ENCODE results near the gene PIK3CB. TPM values are rescaled to one million over a fixed set of nuclear protein-coding genes. Genes with fewer than 3 reads are reported as not detected.
"Not testable (repeated sequence)": the region's sequence is repeated elsewhere in the genome, so short reads cannot be mapped to it uniquely, and the experiment has no call there.

PIK3CB gene
- polyA plus RNA-seq, 1 donor from 2014 or later: 11.5 TPM

GRCh38 chr3:138726946-138727730, 107.6 kb downstream of the PIK3CB start:
- Histone ChIP-seq H3K27me3 (ENCODE audit: insufficient read depth, low read depth, low read length) (no peaks in the 10 kb centered on the region), H3K9me2 (ENCODE audit: insufficient read depth, low read length) (no peaks in the 10 kb centered on the region), H3K36me3 (ENCODE audit: insufficient read depth, low read length) (no peaks in the 10 kb centered on the region), H2AFZ (ENCODE audit: low read depth, low read length) (no peak overlapping the region), H3K79me2 (replicated peaks; ENCODE audit: insufficient read depth, low read length) (no peaks in the 10 kb centered on the region), H3K9ac (ENCODE audit: low read length) (no peak overlapping the region), H3F3A (ENCODE audit: insufficient read depth, low read length, poor library complexity, severe bottlenecking) (no peaks in the 10 kb centered on the region), H3K27ac (ENCODE audit: low read length) (no peak overlapping the region), H3K4me3 (ENCODE audit: low read length) (no peak overlapping the region), H3K4me2 (ENCODE audit: low read length) (no peak overlapping the region), H4K20me1 (ENCODE audit: insufficient read depth) (no peaks in the 10 kb centered on the region), H3K9me3 (ENCODE audit: low read length) (no peaks in the 10 kb centered on the region)
- TF ChIP-seq RAD21 (conservative IDR thresholded peaks at IDR 0.05) (no peak), EZH2 (IDR thresholded peaks at IDR 0.05; ENCODE audit: borderline replicate concordance, insufficient read depth, low read length, poor library complexity, severe bottlenecking) (no peak), POLR2AphosphoS5 (IDR thresholded peaks at IDR 0.05) (no peak), CTCF (IDR thresholded peaks at IDR 0.05; ENCODE audit: poor library complexity, severe bottlenecking) (no peak), EP300 (conservative IDR thresholded peaks at IDR 0.05; ENCODE audit: poor library complexity, severe bottlenecking) (no peak)

DNA sequence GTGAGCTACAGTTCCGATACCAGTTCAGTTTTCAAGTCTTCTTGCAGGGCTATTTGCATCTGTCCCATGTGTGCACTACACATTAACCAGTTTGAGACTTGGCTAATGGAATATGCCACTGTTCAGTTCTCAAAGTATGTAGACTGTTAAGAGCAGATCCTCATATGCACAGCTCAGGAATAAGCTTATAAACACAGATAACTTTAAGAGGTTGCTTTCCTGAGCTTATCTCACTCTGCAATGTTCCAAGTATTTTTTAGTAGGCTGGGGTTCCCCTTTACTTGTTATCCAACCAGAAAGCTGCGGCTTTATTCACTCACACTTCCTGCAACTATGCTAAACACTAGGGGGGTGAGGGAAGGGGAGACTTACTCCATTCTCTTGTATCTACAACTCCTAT, 108.7 kb downstream of the PIK3CB start:
- H3K79me2 ChIP-seq (replicated peaks; ENCODE audit: insufficient read depth, low read length); H4K20me1 ChIP-seq (ENCODE audit: insufficient read depth); H3K36me3 ChIP-seq (ENCODE audit: insufficient read depth, low read length); H2AFZ ChIP-seq (ENCODE audit: low read depth, low read length); H3K4me2 ChIP-seq (ENCODE audit: low read length); H3F3A ChIP-seq (ENCODE audit: insufficient read depth, low read length, poor library complexity, severe bottlenecking); H3K9me2 ChIP-seq (ENCODE audit: insufficient read depth, low read length); H3K4me3 ChIP-seq (ENCODE audit: low read length); H3K9ac ChIP-seq (ENCODE audit: low read length); H3K27me3 ChIP-seq (ENCODE audit: insufficient read depth, low read depth, low read length); H3K9me3 ChIP-seq (ENCODE audit: low read length): not testable (repeated sequence)
- H3K27ac ChIP-seq (ENCODE audit: low read length): peak overlapping the region; percentile 79
- TF ChIP-seq EP300 (conservative IDR thresholded peaks at IDR 0.05; ENCODE audit: poor library complexity, severe bottlenecking): peak; percentile 4

DNA sequence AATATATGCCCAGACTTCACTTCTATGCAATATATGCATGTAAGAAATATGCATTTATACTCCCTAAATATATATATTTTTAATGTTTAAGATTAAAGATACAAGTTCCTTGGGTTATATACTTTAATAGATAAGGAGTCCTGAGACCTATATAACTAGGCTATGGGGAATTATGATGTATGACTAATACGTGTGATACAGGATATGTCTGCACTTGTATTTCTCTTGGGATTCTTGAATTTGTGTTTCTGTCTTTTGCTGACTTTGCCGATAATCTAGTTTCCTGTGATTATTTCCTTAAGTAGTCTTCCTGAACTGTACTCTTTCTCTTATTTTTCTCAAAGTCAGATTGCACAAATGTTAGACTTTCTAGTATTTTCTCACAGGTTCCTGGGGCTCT, 109.6 kb downstream of the PIK3CB start:
- H4K20me1 ChIP-seq (ENCODE audit: insufficient read depth): no peaks in the 10 kb centered on the region
- no peaks in the 10 kb centered on the region for H3K27me3 ChIP-seq (ENCODE audit: insufficient read depth, low read depth, low read length)
- H3F3A ChIP-seq (ENCODE audit: insufficient read depth, low read length, poor library complexity, severe bottlenecking): no peaks in the 10 kb centered on the region
- TF ChIP-seq EZH2 (IDR thresholded peaks at IDR 0.05; ENCODE audit: borderline replicate concordance, insufficient read depth, low read length, poor library complexity, severe bottlenecking): no peak
- no peak for TF ChIP-seq EP300 (conservative IDR thresholded peaks at IDR 0.05; ENCODE audit: poor library complexity, severe bottlenecking)
- TF ChIP-seq, protein P1, sequence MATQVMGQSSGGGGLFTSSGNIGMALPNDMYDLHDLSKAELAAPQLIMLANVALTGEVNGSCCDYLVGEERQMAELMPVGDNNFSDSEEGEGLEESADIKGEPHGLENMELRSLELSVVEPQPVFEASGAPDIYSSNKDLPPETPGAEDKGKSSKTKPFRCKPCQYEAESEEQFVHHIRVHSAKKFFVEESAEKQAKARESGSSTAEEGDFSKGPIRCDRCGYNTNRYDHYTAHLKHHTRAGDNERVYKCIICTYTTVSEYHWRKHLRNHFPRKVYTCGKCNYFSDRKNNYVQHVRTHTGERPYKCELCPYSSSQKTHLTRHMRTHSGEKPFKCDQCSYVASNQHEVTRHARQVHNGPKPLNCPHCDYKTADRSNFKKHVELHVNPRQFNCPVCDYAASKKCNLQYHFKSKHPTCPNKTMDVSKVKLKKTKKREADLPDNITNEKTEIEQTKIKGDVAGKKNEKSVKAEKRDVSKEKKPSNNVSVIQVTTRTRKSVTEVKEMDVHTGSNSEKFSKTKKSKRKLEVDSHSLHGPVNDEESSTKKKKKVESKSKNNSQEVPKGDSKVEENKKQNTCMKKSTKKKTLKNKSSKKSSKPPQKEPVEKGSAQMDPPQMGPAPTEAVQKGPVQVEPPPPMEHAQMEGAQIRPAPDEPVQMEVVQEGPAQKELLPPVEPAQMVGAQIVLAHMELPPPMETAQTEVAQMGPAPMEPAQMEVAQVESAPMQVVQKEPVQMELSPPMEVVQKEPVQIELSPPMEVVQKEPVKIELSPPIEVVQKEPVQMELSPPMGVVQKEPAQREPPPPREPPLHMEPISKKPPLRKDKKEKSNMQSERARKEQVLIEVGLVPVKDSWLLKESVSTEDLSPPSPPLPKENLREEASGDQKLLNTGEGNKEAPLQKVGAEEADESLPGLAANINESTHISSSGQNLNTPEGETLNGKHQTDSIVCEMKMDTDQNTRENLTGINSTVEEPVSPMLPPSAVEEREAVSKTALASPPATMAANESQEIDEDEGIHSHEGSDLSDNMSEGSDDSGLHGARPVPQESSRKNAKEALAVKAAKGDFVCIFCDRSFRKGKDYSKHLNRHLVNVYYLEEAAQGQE (IDR thresholded peaks at IDR 0.05; ENCODE audit: borderline replicate concordance): no peak
- TF ChIP-seq SMC3 (conservative IDR thresholded peaks at IDR 0.05; ENCODE audit: poor library complexity): no peak
- TF ChIP-seq CTCF (IDR thresholded peaks at IDR 0.05; ENCODE audit: poor library complexity, severe bottlenecking): no peak
- TF ChIP-seq MXI1 (conservative IDR thresholded peaks at IDR 0.05; ENCODE audit: poor library complexity, severe bottlenecking): no peak
- no peak for TF ChIP-seq TAF1 (IDR thresholded peaks at IDR 0.05; ENCODE audit: low read depth)
- TF ChIP-seq RAD21 (conservative IDR thresholded peaks at IDR 0.05): no peak
- no peak for TF ChIP-seq POLR2AphosphoS5 (IDR thresholded peaks at IDR 0.05)
- no peak overlapping the region for H2AFZ ChIP-seq (ENCODE audit: low read depth, low read length)
- H3K36me3 ChIP-seq (ENCODE audit: insufficient read depth, low read length): no peaks in the 10 kb centered on the region
- H3K79me2 ChIP-seq (replicated peaks; ENCODE audit: insufficient read depth, low read length): no peaks in the 10 kb centered on the region
- H3K27ac ChIP-seq (ENCODE audit: low read length): peak overlapping the region; percentile 79
- H3K9me3 ChIP-seq (ENCODE audit: low read length): no peaks in the 10 kb centered on the region
- H3K9ac ChIP-seq (ENCODE audit: low read length): peak overlapping the region; percentile 21
- H3K4me2 ChIP-seq (ENCODE audit: low read length): peak overlapping the region; percentile 33
- no peaks in the 10 kb centered on the region for H3K9me2 ChIP-seq (ENCODE audit: insufficient read depth, low read length)
- H3K4me3 ChIP-seq (ENCODE audit: low read length): peak overlapping the region; percentile 39
